HG02588 (cell line): Measurements from ENCODE around the gene GARIN5B.

ENCODE experiments used
- ATAC-seq: cut with Tn5 transposase; IDR thresholded peaks from one replicate; pipeline ENCODE4 v1.9.1; 2021; ENCODE audit warnings: mild to moderate bottlenecking, moderate library complexity; ENCODE audit not compliant: unreplicated experiment

The GARIN5B gene

DNA sequence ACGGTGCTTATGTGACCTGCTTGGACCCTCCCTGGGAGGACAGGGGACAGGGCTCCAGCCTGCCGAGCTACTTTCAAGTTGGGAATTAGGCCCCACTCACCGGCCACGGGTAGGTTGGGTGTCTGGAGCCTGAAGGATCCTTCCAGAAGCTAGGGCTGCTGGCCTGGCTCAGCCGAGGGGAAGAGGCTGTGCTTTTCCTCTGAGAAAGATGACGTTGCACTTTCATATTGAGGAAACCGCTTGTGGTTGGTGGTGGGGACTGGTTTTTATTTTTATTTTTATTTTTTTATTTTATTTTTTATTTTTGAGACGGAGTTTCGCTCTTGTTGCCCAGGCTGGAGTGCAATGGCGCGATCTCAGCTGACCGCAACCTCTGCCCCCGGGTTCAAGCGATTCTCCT is 37.9 kb downstream of the GARIN5B start, which contains the start of gene TMEM150B:
TMEM150B (minus strand) TSS at position 170 of the 400 bp plus-strand sequence. CDS start 4,305 bp downstream, outside the sequence.
- ATAC-seq = no peak

DNA sequence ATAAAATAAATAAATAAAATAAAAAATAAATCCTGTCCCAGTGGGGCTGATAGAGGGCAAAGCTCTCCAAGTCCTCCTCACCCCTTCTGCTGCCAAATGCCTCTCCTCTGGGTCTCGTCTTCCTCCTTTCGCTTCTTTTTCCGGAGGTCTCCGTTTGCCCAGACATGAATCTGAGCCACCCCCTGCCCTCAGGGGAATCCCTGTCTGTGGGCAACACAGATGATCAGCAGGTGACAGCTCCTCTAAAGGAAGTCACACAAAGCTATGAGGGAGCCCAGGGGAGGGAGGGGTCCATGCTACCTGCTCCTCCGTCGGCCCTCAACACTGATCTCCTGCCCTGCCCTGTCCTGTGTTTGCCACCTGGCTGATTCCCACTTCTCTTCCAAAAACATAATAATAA is 38.4 kb downstream of the GARIN5B start:
- ATAC-seq = no peak

DNA sequence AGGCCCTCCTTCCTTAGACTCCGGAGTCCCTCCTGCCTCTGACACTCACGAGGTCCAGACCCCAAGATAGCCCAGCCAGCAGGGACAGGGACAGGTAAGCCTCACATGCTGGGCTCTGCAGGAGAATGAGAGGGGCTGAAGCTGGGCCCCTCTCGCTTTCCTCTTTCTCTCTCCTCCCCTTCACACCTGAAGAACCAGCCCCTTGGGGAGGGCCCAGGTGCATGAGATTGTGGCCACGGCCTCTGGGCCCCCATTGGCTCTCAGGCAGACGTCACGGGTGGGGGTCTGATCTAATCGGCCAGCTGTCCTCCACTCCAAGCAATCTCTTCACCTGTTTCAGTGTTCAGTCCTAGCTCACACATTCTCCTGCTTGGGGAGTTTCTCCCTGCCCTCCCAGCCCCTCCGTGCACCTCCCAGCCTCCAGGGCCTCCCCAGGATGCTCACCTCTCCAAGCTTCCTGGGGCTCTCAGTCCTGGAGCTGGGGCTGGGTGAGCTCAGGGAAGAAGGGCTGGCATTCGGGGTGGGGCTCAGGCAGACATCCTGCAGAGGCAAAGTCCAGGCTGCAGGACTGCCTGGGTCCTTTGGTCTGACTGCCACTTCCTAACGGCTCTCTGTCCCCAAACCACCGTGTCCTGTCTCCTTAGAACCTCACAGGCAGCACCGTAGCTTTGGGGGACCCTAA is 40.7 kb downstream of the GARIN5B start:
- no peak for ATAC-seq

DNA sequence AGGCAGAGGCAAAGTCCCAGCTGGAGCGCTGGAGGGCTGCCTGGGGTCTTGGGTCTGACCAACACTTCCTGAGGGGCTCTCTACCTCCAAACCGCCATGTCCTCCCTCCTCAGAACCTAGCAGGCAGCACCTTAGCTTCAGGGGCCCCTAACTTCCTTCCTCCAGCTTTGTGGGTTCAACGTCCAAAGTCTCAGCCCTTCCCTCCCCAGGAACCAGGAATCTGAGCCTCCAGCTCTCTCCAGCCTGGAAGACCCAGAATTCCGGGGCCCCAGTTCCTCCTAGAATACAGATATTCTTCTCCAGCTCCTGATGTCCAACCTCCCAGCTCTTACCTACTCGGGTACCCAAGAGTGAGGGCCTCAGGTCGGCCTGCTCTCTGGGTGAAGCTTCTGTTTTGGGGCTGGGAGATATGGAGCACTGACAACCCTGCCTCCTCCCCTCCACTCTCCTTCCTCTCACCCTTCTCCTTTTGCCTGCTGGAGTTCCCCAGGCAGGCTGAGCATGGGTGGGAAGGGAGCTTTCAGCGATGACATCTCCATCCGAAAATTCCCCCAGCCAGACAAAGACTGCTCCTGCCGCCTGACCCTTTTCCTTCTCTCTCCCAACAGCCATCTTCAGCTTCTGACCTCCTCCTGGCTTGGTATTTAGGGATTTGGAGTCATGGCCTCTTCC is 41.5 kb downstream of the GARIN5B start:
- ATAC-seq = no peak

DNA sequence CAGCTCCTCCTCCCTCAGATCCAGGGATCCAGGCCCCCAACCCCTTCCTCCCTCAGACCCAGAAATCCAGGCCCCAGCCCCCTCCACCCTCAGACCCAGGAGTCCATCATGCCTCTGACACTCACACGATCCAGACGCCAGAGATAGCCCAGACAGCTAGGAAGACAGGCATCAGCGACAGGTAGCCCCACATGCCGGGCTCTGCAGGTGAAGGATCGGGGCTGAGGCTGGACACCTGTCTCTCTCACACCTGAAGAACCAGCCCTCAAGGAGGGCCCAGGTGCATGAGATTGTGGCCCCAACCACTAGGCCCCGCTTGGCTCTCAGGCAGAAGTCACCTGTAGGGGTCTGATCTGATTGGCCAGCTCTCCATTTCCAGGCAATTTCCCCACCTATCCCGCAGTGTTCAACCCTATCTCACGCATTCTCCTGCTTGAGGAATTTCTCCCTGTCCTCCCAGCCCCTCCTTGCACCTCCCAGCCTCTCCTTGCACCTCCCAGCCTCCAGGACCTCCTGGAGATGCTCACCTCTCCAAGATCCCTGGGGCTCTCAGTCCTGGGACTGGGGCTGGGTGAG is 42.1 kb downstream of the GARIN5B start:
- ATAC-seq = no peak

DNA sequence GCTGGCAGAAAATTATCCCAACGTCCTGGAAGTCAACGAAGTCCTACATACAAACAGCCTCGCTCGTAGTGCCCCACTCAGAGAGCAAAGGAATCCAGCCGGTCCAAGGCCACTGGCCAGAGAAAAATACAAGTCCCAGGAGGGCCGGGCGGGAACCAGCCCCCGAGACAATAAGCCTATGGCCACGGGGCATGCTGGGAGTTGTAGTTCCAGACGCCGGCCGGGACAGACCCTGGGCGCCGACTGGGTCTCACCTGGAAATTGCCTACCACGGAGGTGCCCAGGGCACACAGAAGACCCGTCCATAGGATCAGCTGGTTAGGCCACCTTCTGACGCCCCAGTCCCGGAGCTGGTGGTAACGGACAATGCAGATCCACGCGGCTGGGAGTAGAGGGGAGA is 43.3 kb downstream of the GARIN5B start:
- ATAC-seq = no peak

DNA sequence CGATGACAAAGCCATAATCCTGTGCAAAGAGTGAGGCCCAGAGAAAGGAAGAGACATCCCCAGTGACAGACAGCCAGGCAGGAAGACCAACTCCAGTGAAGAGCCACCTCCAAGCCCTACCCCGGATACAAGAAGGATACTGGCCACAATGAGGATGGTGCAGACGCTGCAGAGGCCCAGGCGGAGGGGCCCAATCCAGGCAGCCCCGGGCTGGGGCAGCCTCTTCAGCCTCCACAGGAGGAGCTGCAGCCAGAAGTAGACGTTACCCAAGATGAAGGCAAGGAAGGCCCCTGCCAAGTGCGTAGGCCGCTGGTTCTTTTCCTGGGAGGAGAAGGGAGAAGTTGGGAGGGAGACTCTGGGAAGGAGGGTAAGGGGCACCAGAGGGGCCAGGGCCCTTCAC is 46.4 kb downstream of the GARIN5B start:
- ATAC-seq = no peak

DNA sequence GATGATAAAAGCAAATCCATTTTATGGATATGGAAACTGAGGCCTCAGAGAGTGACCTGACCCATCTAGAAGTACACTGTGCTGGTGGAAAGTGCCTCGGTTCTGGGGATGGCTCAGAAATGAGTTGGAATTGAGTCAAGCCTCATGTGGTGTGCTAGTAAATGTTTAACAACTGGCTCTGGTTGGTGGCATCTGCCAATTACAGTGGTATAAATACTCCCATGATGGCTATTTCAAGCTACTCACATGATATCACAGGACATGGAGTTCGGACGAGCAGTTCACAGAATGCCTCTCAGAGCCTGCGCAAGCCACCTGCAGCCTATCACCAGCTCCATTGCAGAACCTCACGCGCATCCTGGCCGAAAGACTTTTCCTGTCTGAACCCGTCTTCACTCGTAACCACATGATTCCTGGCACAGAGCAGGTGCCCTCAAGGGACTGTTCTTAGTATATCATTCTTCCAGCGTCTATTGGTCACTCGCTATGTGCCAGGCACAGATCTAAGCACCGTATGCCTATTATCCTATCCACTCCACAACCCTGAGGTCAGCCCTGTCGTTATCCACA is 47.0 kb downstream of the GARIN5B start:
- ATAC-seq = no peak

DNA sequence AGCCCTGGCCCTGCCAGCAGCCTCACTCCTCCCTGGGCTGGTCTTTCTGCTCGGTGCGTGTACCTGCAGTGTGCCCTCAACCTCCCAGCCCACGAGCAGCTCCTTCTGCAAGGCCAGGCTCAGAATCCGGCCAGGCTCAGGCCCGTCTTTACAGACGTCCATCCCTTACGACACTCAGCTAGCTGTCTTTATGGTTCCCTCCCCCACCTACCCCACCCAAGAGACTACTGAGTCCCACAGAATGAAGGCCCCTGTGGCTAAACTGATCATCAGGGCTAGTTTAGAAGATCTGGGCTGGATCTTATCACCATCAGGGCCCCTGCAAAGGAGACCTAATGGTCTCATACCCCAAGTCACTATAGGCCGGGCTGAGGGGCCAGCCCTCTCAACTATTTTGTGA is 48.7 kb downstream of the GARIN5B start:
- no peak for ATAC-seq

DNA sequence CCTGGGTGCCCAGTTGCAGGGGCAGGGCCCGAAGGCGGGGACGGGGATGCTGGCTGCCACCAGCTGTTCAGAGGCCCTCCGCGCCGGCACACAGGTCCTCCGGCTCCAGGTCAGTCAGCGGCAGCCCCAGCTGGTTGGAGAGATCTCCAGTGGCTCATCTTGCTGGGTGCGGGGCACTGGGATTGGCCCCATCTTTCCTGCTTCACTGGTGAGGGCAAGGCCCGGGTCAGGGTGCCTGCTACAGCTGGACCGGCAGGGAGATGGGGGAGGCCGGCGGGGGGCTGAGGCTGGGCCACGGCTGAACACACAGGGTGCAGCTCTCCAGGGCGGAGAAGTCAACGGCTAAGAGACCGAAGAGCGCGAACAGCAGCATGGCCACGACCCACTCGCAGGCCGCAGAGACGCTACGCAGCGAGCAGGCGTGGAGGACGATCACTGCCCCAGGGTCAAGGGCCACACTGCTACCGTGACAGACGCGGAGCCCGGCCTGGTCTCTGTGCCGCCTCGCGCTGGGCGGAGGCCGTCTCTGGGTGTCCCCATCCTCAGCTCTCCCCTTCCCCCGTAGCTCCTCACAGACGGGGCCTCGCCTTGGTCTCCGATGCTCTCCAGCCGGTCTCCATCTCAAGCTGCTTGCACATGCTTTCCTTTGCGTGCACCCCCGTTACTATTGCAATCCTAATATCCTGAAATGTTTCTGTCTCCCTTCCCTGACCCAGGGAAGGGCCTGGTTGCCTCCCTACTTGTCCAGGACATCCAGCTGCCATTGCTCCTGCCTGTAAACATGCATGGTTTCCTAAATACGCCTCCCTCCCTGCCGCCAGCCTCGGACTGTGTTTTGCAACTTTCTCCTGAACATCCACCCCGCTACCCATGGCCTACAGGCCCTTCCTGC is 50.2 kb downstream of the GARIN5B start:
- ATAC-seq = no peak

DNA sequence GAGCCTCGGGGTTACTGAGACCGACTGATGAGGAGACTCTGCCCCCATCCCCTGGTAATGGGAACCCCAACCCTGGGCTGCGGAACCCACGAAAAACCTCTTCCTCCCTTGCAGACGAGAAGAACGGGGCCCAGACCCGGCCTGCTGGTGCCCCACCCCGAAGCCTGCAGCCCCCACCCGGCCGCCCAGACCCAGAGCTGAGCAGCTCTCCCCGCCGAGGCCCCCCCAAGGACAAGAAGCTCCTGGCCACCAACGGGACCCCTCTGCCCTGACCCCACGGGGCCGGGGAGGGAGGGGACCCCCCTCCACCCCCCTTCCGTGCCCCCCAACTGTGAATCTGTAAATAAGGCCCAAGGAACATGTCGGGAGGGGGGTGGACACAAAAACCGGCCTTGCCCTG is 51.3 kb downstream of the GARIN5B start:
- ATAC-seq = no peak

DNA sequence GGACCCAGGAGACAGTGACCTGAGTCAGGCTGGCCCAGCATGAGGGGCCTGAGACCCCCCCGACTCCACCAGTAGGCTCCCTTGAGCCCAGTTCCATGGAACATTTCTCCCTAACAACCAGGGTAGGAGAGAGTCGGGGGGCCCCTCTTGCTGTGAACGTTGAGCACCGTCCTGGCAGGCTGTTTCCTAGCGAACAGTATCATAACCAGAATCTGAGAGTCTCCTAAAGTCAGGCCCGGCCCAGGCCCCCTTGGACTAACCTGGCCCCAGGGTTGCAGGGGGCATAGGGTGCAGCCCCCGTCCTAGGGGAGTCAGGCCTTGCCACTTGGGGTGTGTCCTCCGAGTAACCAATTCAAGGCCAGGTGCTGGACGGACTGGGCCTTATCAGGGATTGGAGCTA is 51.7 kb downstream of the GARIN5B start:
- no peak for ATAC-seq

DNA sequence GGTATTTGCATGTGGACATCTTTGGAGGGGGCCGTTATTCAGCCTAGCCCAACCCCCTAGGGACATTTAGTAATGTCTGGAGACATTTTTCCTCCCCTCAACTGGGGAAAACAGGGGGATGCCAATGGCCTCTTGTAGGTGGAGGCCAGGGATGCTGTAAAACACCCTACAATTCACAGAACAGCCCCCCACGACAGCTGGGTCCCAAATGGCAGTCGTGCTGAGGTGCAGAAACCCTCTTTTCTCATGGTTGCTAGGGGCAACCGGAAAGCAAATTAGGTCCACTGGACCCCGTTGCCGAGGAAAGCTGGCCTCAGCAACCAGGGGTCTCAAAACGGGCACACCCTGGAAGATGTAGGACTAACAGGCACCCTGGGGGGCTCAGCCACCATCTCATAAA is 52.6 kb downstream of the GARIN5B start:
- no peak for ATAC-seq

DNA sequence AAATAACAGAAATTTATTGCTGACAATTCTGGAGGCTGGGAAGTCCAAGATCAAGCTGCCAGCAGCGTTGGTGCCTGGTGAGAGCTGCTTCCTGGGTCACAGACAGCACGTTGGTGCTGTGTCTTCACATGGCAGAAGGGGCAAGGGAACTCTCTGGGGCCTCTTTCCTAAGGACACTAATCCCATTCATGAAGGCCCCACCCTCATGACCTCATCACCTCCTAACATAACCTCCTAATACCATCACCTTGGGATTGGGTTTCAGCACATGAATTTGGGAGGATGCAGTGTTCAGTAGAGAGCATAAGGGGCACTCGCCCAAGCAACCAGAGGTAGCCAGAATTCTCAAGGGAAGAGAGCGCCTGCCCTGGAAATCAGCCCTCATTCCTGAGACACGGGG is 53.6 kb downstream of the GARIN5B start:
- no peak for ATAC-seq

DNA sequence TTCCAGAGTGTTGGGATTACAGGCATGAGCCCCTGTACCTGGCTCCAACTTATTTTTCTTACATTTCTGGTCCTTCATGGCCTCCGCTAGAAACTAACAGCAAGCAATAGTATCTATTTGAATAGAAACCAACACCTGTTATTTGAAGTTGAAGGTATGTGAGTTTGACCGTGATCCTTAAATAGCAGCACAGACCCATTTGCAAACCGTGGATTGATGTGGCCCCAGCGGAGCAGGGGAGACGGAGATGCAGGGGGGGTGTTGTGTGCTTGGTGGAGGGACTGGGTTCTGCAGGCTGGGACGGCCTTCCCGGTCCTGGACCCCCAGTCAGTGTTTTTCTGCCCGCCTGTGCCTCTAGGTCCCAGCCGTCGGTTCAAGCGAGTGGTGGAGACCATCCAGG is 54.8 kb downstream of the GARIN5B start:
- no peak for ATAC-seq

DNA sequence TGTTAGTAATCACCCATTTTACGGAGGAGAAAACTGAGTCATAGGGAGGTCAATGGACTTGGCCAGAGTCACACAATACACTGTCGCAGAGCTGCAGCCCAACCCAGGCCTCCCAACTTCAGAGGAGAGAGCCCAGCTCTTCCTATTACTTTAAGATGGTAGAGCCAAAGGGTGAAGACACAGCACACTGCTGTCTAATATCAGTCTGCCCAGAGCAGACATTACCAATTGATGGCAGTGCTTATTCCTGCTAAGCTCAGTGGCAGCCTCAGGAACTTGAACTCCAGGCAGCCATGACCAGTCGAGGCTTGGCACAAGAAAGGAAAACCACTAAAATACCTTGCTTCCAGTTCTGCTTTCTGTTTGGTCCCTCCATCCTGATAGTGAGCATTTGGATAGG is 56.3 kb downstream of the GARIN5B start:
- no peak for ATAC-seq

DNA sequence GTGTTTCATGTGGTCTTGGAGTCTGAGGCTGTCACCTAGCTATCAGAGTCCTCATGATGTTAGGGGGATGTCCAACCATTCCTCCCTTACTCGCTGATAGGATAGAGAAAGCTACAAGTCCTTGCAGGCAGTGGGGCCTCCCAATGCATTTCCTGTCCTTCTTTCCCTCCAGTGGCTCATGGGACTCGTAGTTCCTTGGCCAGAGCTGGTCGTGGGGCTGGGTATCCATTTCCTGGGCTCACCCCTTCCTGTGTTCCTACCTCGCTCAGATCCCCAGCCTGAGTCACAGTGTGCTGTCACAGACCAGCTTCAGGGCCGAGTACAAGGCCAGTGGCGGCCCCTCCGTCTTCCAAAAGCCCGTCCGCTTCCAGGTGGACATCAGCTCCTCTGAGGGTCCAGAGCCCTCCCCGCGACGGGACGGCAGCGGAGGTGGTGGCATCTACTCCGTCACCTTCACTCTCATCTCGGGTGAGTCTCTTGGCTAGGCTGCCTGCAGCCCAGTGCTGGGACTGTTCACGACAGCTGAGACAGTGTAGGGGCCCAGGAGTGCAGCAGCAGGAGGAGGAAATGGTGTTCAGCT is 57.0 kb downstream of the GARIN5B start:
- no peak for ATAC-seq

DNA sequence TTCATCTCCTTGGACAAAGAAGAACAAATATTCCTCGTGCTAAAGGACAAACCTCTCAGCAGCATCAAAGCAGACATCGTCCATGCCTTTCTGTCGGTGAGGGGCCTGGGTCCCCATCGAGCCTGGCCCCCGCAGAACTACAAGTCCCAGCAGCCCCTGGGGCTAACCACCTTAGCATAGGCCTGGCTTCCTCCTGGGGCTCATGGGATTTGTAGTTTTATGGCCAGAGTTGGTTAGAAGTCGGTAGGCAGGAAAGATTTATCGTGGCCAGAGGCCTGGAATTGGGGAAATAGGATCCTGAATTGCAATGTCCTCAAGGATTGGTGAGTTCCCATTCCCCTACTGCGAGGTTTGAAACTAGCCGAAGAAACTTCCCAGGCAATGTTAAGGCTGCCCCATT is 57.6 kb downstream of the GARIN5B start:
- ATAC-seq = no peak

DNA sequence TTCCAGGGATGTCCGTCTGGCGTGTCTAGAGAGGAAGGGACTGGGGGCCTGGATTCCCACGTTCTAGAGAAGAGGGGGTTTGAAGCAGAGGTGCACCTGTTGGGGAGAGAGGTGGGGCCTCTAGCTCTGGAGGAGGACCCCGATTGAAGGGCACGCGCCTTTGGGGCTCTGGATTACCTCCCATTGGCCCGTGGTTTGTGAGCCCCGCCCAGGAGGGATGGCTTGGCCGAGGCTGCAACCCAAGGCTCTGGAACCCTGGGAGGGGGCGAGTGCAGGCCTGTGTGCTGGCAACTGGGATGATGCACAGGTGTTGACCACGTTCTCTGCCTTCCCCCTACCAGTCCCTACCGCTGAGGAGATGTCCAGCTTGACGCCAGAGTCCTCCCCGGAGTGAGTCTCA is 58.1 kb downstream of the GARIN5B start:
- no peak for ATAC-seq
